Right ventricle myocardium superior (tissue), 1 donor: Measurements from ENCODE around the gene HMGB4. TPM values are rescaled to one million over a fixed set of nuclear protein-coding genes. Genes with fewer than 3 reads are reported as not detected.
A peak's percentile ranks its signal among the peaks of the same experiment; 100 is the strongest.

ENCODE experiments used
- ATAC-seq: fragments of 200-7000 bp; cut with Tn5 transposase; one replicate; pipeline ENCODE4 v1.9.1; 2020; ENCODE audit warnings: mild to moderate bottlenecking; ENCODE audit not compliant: poor library complexity
- DNase-seq: peaks from one replicate; pipeline ENCODE4 v3.0.0-alpha.2; 2020
- intact Hi-C: fragments of 100-400 bp; cut with DNase I; formaldehyde crosslinking; loops from one replicate; pipeline ENCODE4 v1.11.2; 2022
- total RNA-seq: library from RNA; stranded (reverse); fragmentation: NEBNext Ultra II Directional; extraction: Animal tissue kit (Norgen Biotek cat#: 25700); gene quantifications from one replicate; pipeline ENCODE4 v1.2.1, GENCODE V29; 2021
- donor health status: DM: no; HTN: yes; CAD: no; lungs with severe emphysema.

Gene HMGB4
- total RNA-seq, 1 donor from 2014 or later, result not detected

- DNase-seq (no peak), ATAC-seq (no peak)
- intact Hi-C loops, result no loop called here
These were observed 16.4 kb downstream of the HMGB4 start for GRCh38 chr1:33880305-33880704.

GRCh38 chr1:33886496-33886895, 22.6 kb downstream of the HMGB4 start:
- no peak for ATAC-seq

GRCh38 chr1:33893147-33893830, 29.4 kb downstream of the HMGB4 start:
- peak; percentile 89 for ATAC-seq
- intact Hi-C loops, result no loop called here

More at GRCh38 chr1:33886496-33886895, 22.6 kb downstream of the HMGB4 start:
- no peak for DNase-seq
- intact Hi-C loops, result no loop called here

GRCh38 chr1:33895396-33895795, 31.5 kb downstream of the HMGB4 start:
- intact Hi-C loops, result no loop called here
- no peak for DNase-seq
- ATAC-seq, result no peak

More at GRCh38 chr1:33893147-33893830, 29.4 kb downstream of the HMGB4 start:
- no peak for DNase-seq

GRCh38 chr1:33895976-33896375, 32.1 kb downstream of the HMGB4 start:
- DNase-seq, result no peak
- ATAC-seq, result no peak
- intact Hi-C loops, result no loop called here

GRCh38 chr1:33897092-33897725, 33.3 kb downstream of the HMGB4 start:
- intact Hi-C loops, result no loop called here
- ATAC-seq (peak; percentile 53), DNase-seq (peak; percentile 60)

- intact Hi-C loops, result no loop called here
- ATAC-seq, result no peak
- no peak for DNase-seq
These were observed 34.5 kb downstream of the HMGB4 start for GRCh38 chr1:33898406-33898805.

GRCh38 chr1:33898881-33899280, 35.0 kb downstream of the HMGB4 start:
- intact Hi-C loops, result no loop called here
- DNase-seq (no peak), ATAC-seq (no peak)

- ATAC-seq (no peak), DNase-seq (no peak)
- intact Hi-C loops, result no loop called here
These were observed 35.9 kb downstream of the HMGB4 start for GRCh38 chr1:33899746-33900145.

- no peak for DNase-seq
- intact Hi-C loops, result no loop called here
- no peak for ATAC-seq
These were observed 38.8 kb downstream of the HMGB4 start for GRCh38 chr1:33902486-33903209.

GRCh38 chr1:33903210-33903589, 39.3 kb downstream of the HMGB4 start:
- intact Hi-C loops, result no loop called here
- ATAC-seq, result peak; percentile 25
- DNase-seq, result no peak

- intact Hi-C loops, result no loop called here
- ATAC-seq (no peak), DNase-seq (no peak)
These were observed 41.4 kb downstream of the HMGB4 start for GRCh38 chr1:33905241-33905640.

- DNase-seq, result no peak
- intact Hi-C loops, result no loop called here
These were observed 42.3 kb downstream of the HMGB4 start for GRCh38 chr1:33906156-33906555.

GRCh38 chr1:33908324-33908956, 44.6 kb downstream of the HMGB4 start:
- peak; percentile 15 for ATAC-seq
- intact Hi-C loops, result no loop called here
- DNase-seq, result no peak

More at GRCh38 chr1:33906156-33906555, 42.3 kb downstream of the HMGB4 start:
- no peak for ATAC-seq
